ENCODE measurements around the gene GPC6.

Gene GPC6

DNA sequence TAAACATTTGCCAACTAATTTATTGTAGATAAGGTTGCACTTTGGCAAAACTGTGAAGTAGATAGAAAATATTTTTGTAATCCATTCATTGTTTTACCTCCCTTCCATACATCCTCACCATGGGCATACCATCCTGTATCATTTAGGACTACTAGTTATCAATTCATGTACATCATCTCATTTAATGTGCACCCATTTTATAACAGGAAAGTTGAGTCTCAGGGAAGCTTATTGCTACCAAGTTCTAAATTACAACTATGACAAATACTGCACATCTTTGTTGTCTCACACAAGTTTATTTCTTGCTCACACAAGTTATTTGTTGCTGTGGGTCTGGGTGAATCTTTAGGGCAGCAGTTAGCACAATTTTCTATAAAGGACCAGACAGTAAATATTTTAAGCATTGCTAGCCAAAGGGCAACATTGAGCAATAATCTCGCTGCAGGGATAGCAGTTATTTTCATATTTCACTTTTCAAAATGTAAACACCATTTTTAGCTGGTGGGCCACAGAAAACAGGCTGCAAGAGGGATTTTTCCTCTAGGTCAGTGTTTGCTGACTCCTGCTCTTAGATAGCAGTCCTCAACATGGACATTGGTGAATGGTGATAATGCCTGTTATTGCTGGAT, 276.5 kb downstream of the GPC6 start:
- DNase-seq (ENCODE audit: low spot score), result no peak

DNA sequence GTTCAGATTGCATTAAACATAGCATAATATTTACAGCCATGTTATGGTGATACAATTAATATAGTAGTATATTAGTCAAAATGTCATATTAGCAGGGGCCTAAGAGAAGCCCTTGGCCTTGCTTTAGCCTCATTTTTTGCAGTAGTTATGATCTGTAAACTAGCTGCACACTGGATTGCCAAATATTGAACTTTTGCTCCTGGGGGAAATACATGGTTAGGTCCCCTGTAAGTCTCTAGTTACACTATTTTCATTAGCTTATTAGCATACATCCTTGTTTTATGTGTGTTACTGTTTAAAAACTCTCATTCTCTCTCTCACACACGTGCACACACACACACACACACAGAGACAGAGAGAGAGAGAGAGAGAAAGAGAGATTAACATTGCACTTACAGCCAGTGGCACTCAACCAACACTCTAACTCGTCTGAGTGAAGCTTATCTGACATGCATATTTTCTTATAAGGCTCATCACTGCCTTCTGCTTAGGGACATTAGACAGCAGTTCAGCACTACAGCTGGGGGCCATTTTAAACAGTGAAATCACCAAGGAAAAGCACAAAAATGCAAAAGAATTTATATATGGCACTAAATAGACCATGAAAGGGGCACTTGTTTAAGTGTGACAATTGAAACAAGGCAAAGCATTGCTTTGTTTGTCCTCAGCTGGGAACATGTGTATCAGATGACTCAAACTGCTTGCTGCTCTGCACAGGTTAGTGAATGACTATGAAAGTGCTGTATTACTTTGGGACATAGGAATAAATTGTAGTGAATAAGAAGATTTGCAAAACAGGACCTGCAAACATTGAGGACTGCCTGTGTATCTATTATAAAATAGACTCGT, 278.7 kb downstream of the GPC6 start:
- DNase-seq (ENCODE audit: low spot score), result no peak

DNA sequence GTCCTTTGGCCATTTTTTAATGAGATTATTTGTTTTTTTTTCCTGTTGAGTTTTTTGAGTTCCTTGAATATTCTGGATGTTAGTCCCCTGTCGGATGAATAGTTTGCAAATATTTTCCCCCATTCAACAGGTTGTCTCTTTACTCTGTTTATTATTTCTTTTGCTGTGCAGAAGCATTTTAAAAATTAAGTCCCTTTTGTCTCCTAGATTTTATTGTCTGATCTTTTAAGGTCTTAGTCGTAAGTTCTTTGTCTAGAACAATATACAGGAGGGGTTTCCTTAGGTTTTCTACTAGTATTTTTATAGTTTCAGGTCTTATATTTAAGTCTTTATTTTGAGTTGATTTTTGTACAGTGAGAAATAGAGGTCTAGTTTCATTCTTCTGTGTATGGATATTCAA, 284.4 kb downstream of the GPC6 start:
- no peak for DNase-seq (ENCODE audit: low spot score)

DNA sequence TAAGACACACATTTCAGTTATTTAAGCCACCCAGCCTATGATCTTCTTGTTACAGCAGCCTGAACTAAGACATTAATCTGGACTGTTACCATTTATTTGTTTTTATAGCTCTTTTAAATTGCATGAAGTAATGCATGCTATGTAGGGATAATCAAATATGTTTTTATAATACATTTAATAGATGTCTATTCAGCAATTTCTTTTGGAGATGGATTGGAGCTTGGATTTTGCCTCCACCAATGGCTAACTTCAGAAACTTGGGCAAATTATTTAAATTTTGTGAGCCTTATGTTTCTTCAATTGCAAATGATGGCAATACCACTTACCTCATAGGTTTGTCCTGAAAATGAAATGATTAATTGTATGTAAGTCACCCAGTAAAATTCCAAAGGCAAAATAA, 288.7 kb downstream of the GPC6 start:
- DNase-seq (ENCODE audit: low spot score), result no peak

DNA sequence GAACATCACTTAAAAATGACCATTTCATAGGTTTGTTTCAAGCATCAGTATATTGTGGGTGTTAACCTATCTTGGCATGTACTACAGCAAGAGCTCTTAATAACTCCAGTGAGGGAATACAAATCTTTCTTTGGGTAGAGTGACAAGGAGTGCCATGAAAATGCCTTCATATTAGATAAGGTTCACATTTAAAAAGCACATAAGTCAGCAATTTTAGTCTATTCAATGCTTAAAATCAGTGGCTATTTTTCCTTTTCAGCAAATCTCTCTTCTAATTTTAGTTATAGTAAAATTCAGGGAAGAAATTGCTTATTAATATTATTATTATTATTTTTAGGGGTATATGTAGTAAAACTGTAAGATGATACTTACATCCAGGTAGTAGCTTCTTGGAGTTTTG, 291.1 kb downstream of the GPC6 start:
- no peak for DNase-seq (ENCODE audit: low spot score)

DNA sequence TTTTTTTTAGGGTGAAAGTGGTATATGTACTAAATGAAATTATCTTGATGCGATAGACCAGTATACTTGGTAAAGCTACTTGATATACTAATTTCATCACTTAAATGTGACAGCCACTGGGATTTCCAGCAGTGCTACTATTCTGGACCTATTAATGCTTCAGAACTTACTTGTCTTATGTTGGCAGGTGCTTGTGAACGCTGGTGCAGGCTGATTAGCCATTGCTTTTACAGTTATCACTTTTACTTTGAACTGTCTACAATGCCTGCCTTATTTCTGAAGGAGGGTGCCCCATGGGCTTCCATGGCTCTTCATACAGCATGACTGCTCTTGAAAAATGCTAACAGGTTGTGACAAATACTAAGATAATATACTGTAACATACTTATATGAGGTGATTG, 294.7 kb downstream of the GPC6 start:
- no peak for DNase-seq (ENCODE audit: low spot score)

DNA sequence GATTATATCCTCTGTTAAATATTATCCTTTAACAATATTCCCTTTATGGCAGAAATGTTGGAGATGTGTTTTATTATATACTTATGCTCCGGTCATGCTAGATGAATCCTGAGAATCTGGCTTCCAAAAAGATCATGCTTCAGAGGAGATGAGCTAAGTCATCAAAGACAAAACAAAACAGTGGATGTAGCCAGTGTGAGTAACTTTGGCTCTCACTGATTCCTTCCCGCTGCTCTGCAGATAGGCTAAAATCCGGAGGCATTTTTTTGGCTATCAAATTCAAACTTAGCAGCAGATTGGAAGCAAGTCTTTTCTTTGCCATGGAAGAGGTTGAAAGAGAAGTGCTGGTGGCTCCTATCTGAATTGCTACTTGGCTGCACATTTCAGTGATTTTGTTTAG, 295.9 kb downstream of the GPC6 start:
- DNase-seq (ENCODE audit: low spot score), result no peak

DNA sequence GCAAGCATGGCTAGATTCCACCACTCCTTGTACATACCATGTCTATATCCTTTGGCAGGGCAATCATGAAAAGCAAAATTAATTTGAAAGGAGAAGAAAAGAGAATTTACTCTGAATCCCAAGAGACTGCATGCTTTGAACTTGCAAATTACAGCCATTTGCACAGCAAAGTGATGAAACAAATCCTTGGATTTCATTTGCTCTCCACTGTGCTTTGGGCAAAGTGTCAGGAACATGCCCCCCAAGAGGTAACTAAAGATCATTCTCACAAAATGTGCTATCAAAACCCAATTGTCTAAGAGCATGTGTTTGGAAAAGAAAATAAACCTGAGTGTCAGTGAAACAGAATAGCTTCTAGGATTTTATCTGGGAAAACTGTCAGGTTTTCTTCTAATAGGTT, 298.5 kb downstream of the GPC6 start:
- no peak for DNase-seq (ENCODE audit: low spot score)

DNA sequence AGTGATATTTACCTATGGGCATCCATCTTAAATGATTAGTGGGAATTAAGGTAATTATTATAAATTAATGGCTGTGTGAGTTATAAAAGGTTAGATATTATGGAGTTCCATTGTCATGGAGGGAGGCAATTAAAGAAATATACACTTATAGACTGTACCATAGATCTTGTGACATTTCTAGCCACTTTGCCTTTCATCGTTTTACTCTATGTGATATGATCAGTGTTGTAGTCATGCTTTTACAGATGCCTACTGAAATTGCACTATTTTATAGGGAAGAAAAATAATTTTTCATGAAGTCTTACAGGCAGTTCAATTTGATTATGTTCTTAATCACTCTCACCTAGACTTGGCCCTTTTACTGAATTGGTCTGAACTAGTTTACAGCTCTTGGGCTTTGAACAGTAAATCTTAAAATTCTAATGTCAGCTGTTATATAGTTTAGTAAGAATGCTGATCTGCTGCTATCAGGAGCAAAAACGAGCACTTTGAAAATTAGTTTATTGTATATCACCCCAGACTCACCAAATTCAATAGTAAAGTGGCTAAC, 301.2 kb downstream of the GPC6 start:
- no peak for DNase-seq (ENCODE audit: low spot score)

DNA sequence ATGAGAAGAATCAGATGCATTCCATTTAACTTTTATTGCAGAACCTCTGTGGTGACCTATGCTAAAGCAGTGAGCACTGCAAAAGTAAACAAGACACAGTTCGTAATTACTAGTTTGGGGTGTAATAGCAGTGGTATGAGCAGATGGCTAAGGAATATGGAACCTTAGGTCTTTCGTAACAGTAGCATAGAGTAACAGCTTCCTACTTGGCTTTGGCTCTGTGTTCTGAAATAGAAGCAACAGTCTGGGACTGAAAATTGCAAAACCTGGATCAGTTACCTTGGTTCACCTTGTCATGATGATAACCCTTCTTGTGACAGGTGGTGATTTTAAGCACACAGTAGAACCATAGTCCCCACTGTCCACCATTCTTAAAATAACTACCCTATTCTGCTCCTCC, 303.4 kb downstream of the GPC6 start:
- no peak for DNase-seq (ENCODE audit: low spot score)

DNA sequence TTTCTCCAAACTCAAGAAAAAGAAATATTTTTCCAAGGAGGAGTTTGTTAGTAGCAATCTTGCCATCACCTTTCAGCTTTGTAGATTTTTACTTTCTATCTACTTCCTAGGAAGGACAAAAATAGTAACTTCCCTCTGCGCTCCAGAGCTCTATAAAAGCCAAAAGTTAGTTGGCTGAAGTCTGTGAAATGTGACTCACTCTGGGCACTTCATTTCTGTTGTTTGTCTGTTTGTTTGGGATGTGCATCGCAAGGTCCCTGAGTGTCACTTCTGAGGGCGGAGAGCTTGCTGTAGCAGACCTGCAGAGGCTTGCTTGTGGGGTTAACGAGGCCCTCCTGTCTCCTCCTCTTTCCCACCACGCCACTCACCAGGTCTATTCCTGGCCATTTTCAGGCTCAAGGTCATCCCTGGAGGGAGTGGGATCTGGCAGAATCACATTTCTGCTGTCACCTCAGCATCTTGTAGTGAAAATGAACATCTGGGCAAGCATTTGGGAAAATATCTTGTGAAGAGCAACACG, 307.6 kb downstream of the GPC6 start:
- DNase-seq (ENCODE audit: low spot score), result no peak

DNA sequence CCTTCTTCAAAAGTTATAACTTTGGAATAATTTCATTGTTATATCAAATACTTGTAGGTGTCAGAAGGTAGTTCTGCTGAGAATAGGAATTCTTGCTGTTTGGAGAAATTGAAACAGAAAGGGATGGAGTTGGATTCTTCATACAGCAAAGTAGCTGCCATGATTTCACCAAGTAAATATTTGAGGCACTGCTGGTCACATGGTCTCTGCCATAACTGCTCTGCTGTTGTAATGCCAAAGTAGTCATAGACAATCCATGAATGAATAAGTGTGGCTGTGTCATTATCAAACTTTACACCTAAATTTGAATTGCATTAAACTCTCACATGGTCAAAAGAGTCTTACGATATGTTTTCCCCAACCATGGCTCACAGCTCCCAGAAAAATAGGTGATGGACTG, 308.6 kb downstream of the GPC6 start:
- DNase-seq (ENCODE audit: low spot score), result no peak

DNA sequence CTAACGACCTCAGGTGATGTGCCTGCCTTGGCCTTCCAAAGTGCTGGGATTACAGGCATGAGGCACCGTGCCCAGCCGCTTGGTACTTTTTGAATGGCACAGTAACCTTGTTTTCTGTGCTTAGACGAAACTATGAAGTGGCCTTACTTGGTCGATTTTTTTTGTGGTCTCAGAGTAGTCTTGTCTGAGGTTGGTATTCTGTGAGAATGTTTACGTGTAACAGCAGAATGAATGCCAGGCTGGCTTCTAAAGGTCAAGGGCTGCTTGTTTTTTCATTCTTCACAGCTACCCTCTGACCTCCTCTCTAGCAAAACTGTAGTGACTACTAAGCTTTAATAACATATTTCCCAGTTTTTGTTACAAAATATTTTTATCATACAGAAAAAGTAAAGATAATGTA, 313.3 kb downstream of the GPC6 start:
- no peak for DNase-seq (ENCODE audit: low spot score)

DNA sequence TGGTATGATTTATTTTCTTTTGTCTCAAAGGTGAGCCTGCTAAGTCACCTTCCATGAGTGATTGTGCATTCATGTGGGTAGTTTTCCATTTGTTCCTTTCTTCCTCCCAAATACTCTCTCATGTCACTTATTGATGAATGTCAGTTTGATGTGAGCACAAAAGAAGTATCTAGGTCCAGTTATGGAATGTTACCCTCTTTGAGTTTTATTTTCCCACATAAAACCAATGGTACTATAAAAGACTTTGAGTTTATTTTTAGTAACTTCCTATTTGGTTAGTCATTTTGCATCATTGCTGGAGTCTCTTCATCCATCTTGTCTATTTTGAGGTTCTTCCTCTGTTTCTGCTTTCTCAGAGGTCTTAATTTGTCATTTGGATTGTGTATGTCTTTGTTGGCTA, 321.3 kb downstream of the GPC6 start:
- DNase-seq (ENCODE audit: low spot score), result no peak

DNA sequence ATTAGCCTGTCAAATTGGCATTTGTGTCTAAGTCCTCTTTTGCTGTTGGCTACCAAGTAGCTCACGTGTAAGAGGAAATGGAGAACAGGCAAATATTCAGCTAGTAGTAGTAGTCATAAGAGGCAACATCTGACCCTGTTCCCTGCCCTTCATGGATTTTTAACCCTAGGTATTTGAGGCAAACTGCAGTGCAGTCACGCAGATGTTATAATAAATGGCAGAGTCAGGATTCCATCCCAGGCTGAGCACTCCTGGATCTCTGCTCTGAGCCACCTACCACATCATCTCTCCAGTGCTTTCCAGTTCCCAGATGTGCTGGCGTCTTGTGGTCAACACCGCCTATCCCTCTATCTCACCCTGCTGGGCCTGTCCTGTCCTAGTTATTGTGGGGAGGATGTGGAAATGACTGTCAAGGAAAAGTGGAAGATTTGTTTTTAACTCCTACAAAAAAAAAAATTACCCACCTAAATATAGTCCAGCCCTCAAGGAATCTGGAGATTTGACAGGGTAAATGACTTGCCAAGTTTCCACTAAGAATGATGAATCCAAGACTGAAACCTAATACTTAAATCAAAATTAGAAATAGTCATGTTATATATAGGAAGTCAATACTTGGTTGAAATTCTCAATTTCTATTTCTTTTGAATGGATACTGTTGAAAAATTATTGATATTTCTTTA, 322.9 kb downstream of the GPC6 start:
- no peak for DNase-seq (ENCODE audit: low spot score)

DNA sequence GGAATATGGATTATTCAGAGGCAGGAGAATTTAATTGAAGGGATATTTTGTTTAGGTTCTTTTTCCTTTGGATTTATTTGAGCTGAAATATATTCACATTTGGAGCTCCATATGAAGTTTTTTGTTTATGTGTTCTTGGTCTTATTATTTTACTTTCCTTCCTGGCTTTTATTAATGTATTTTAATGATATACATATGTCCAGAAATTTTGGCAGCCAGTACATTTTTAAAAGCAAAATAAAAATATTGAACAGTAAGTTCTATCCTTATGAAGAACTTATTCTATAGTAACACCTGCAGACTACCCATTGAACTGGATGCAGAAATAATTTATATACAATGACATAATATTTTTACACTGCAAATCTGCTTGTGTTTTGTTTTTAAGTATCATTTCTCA, 323.6 kb downstream of the GPC6 start:
- no peak for DNase-seq (ENCODE audit: low spot score)

DNA sequence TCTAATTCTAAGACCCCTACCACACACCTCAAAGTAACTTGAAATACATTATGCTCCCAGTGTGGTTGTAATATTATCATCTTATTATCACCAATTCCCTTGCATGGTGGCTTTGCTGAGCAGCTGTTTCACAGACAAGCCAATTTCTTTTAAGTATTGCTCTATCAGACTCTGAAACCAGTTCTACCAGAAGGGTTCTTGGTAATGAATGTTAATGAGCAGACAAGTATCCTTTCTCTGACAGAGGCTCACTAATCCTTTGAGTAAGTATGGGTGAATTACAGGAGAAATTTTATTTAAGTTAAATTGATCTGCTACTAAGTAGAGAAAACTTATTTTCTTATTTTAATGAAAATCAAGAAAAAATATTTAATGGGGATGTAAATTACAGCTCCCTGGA, 326.0 kb downstream of the GPC6 start:
- no peak for DNase-seq (ENCODE audit: low spot score)

DNA sequence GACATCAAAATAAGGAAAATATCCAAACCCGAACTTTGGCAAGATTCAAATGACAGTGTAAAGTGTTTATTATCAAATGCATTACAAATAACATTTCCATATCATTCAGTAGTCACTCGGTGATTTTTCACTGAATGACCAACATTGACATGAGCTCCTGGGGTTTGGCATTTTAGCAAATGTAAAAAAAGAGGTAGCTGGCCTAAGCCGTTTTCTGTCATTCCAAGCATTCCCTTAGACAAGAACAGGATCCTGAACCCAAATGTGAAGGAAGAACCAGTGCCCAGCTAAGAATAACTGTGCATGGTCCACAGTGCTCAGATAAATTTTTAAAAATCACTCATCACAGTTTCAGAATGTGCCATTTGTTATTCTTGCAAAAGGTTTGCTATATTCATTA, 327.9 kb downstream of the GPC6 start:
- DNase-seq (ENCODE audit: low spot score), result no peak

DNA sequence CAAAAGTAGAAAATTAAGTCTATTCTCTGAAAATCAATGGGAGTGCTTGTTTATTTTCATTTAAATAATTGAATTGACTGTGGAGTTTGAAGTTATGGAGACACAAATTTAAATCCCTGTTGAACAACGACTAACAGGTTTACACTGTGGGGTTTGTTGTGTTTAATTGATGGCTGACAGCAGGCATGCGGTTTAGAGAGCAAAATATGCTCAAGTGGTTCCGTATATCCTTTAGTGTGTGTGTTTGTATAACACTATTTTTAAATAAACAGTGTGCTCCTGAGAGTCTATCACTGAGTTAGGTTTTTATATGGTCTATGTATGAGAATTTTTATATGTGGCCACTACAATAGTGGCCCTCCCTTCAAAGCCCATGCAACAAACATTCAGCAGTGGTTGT, 332.0 kb downstream of the GPC6 start:
- DNase-seq (ENCODE audit: low spot score), result no peak

DNA sequence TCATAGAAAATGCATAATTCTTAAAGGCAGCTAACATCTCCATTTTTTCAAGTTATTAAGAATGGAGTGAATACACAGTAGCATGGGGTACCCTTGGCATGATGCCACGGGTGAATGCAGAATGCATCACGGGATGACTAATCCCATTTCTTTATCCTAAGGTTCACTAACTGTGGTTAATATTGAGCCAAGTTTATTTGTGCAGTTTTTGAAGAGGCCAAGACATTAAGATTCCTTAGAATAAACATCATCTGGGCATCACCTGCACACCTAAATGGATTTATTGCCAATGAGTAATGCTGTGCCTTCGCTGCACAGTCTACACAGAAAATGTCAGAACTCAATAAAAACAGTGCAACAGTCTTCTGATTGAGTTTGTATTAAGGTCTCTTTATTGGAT, 333.1 kb downstream of the GPC6 start:
- DNase-seq (ENCODE audit: low spot score), result peak; percentile 1

DNA sequence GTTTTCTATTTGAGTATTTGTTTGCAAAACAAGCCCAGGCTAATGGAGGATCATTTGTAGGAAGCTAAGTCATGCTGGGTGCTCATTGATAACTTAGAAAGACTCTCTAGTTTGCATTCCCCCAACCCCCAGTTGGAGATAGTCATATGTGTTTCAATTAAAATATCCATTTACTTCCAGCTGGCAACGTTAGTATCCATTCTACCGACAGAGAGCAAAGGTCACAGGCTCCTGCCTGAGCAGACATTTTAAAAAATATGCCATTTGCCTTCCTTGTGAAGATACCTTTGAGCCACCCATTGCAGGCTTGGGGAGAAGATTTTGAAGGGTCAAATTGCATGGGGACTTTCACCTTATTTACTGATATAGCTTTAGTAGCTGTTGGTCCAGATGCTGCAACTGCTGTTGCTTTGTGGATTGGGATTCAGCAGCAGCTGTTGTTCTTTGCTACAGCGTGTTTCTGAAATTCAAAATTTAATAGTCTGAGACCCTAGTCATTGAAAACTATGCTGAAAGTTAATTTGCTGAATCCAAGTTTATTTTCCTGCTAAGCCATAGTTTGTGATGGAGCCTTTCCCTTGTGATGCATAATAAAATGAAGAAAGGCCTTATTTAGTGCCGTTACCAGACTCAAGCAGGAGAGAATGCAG, 335.1 kb downstream of the GPC6 start:
- no peak for DNase-seq (ENCODE audit: low spot score)

DNA sequence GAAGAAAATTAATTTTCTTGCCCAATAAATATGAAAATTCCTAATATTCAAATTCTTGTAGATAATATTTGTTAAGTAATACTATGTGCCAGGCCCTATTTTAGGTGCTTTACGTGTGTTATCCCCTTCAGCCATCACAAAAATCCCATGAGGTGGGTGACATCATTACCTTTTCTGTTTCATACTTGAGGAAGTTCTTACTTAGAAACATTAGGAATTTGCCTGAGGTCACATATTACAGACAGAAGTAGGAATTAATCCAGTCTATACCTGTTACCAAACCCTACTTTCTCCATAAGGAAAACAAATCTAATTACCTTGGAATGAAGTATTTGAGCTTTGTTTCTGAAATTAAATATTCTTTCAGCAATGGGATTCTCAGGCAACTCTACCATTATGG, 336.1 kb downstream of the GPC6 start:
- no peak for DNase-seq (ENCODE audit: low spot score)

All from kidney capillary endothelial cell (primary cell).